ELF-1 (cell line): ENCODE data around the gene BDNF.

Source experiments
- DNase-seq: peaks from one replicate; pipeline ENCODE4 v3.0.0-alpha.2; 2016; ENCODE audit warnings: low read depth, low spot score

The BDNF gene

DNA sequence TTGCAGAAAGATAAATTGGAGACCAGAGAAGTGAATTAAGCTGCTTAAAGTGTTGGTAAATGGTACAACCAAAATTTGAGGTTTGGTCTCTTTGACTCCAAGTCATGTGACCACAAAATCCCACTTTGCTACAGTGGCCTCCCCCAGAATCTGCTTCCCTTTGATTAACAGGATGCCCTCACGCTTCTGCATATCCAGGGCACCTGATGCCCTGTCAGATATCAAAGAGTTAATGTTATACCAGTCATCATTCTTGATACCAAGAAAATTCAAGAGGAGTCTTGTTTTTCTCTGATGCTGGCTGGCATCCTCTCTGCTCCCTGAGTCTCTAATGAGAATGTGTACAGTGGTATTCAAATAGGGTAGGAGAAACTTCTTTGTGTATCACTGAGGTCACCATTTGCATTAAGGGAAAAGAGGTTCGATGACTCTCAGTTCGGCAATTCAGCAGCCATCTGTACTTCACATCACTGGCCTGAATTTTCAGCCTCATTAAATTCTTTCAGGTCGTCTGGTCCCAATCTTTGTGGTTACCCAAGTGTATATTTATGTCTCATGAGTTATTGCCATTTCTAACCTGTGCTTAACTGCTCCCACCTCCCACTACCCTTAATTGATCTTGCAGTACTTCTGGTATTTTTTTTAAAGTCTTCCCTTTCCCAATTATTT lies 73.9 kb downstream of the BDNF start:
- DNase-seq = no peak

DNA sequence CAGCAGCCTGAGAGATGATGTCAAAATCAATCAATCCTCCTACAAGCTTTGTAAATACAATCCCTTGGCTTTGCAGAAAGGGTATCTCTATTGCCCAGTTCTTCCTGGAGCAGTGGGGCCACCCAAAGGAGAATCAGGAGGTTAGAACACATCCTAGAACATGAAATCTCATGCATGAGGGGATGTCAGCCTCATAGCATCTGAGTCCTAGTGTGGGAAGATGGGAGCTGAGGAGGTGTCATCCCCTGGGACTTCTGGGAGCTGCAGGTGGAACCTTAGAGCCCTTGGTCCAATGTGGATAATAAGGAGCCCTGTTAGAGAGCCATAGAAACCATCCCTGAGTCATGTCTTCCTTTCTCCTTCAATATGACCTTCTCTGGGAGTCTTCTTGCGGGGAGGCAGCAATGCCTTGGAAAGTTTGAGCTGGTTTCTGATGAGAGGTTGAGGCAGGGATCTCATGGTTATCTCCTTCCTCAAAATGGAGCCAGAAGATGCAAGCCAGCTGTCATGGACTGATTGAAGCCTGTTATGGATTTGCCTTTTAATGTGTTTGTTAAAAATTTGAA lies 74.8 kb downstream of the BDNF start:
- DNase-seq = no peak

DNA sequence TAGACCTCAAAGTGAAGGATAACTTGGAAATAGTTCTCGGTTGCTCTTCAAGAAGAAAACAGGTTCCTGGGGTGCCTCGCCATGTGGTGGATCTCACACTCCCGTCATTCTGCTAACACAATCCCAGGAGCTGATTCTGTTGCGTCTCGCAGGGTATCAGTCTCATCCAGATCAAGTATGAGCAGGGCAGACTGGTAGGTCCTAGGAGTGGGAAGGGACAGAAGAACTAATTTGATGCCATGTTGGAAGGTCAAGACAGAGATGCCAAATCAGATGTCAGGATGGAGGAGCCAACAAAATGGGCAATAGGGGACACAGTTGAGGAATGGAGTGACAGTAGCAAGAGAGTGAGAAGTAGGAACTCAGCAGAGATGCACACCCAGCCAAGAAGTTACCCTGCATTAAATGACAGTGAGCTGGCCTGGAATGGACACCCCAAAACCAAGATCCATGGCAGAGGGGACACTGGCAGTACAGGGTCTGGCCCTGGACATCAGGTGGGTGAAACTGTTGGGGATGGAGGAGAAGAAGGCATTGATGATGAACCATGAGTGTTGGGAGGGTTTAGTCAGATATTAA lies 76.2 kb downstream of the BDNF start:
- DNase-seq = no peak

DNA sequence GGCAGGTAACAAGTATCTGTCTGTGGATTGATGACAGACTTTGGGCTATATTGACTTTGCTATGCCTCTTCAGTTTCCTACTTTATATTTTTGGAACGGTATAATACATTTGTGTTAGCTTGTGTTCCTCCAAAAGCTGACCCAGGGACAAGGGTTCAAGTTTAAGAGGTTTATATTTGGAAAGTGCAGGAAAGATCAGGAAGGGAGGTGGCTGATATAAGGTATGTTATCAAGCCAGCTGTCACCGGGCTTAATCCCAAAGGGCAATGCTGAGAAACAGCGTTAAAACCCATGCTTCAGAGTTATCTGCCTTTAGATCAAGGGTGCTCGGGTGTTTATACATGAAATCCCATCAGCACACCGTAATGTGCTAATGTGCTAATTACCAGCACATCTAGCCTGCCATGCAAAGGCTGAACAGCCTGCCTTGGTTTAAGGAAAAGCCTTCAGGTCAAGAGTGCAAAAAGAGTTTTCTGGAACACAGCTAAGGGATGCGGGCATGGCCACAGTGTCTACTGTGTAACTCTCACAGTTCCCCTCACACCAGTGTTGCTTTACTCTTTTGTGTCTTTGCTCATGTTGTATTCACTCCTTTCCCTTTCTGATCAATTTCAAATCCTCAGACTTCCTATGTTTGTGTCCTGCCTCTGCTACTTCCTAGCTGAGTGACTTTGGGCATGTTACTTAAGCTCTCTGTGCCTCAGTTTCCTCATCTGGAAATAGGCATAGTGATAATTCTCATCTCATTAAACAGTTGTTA lies 77.5 kb downstream of the BDNF start:
- DNase-seq = no peak

DNA sequence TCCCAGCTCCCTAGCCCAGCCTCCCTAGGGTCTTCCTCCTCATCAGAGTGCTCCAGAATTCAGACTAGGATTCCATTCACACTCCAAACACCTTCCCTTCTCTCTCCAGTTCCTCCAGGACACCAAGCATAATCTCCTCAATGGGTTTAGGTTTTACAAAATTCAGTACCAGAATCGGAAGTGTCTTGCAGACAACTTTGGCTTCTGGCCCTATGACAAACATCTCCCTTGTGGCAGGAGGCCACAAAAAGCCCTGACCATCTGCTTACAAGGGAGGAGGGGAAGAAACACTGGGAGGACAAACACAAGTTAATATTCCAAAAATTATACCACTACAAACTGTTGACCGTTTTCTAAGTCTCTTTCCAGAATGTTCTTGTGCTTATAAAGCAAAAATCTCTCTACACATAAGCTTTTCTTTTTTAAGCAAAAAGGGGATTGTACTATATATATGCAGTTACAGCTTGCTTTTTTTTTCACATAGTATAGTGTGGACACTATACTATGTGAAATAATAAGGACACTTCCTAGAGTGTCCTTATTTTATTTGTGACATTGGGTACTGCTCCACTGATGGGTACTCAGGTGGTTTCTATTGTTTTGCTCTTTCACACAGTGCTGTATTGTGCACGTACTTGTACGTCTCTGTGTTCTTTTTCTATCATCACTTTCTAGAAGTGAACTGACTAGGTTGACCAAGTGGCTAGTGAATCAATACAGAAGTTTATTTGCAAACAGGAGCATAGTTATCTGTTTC lies 78.7 kb downstream of the BDNF start:
- no peak for DNase-seq

DNA sequence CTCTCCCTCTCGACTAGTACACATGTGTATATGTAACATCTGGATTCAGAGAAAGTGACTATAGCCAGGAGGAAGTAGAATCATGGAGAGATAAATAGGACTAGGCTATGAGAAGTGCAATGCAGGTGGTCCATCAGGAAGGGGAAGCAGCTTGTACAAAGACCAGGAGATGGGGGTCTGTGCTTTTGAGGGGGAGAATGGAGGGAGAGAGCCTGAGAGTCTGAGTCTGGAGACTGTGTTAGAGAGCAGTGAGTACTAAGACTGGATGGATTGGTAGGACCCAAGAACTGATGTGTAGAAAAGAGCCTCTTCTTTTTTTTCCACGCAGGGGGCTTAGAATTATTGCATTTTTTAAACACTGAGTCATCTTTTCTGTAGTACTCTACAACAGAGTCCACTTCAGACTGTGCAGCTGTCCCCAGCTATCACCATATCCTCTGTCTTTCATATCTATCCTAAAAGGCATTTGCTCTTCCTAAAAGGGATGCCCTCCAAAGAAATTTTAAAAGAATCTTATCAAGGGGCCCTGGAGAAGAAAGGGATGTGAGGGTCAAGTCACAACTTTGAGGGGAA lies 80.4 kb downstream of the BDNF start:
- DNase-seq = no peak

DNA sequence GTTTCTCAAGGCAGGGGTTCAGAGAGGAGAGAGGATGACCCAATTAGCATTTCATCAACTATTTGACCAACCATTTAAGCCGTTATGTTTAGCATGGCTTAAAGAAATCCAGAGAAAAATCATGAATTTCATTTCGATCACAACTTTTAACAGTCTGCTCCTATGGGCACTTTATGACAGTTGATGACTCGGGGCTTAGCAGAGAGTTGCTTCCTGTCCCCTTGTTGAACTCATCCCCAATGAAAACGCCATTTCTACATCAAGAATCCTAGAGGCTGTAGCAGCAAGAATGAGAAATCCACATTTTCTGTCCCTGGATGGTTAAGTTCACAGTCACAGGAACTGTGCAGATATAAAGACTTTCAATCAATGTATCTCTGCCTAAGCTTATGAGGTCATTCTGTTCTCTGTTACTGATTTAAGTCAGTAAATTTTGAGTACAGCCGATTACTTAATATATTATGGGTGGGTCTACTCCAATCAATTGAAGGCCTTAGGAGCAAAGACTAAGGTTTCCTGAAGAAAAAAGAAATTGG lies 81.1 kb downstream of the BDNF start:
- no peak for DNase-seq

DNA sequence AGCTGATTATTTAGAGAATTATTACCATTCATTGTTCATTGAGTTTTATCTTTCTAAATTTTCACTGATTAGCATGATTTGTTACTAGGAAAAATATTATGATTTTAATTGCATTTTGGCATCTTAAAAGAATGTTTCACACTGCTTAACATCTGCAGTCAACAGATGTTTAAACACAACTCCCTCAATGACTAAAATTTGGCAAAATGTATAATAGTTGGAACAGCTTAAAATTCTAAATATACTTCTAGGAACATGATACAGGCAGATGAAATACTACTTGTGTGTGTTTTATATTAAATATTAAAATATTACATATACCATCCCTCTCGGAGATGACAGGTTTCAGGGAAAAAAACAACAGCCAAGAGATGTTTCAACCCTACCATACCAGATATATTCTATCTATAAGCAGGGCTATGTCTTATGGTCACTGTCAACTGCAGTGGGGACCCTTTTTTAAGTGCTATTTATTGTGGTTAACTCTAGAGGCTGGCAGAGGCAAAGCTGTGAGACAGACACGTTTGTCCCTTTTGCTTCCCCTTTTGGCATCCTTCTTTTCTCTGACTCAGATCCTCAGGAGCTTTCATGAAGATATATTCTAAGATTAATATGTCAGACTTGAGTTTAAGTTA lies 81.9 kb downstream of the BDNF start:
- no peak for DNase-seq

DNA sequence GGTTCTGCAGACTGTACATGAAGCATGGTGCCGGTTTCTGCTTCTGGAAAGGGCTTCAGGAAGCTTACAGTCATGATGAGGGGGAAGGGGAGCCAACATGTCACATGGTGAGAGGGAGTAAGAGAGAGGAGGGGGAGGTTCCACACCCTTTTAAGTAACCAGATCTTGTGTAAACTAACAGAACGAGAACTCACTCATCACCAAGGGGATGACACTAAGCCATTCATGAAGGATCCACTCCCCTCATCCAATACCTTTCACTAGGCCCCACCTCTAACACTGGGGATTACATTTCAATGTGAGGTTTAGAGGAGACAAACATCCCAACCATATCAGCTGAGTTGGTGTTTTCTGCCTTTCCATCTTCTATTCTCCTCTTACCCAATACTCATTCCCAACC lies 83.5 kb downstream of the BDNF start:
- DNase-seq = no peak

DNA sequence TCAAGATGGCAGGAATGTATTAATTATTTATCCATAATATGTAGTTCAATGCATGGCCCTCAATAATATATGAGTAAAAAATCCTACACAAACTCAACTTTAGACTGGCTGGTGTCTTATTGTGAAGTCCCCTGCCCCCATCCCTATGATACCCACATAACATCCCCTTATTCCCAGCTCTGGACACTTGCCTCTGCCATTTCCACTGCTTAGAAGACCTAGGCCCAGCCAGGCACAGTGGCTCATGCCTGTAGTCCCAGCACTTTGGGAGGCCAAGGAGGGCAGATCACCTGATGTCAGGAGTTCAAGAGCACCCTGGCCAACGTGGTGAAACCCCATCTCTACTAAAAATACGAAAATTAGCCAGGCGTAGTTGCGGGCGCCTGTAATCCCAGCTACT lies 84.4 kb downstream of the BDNF start:
- DNase-seq = no peak

DNA sequence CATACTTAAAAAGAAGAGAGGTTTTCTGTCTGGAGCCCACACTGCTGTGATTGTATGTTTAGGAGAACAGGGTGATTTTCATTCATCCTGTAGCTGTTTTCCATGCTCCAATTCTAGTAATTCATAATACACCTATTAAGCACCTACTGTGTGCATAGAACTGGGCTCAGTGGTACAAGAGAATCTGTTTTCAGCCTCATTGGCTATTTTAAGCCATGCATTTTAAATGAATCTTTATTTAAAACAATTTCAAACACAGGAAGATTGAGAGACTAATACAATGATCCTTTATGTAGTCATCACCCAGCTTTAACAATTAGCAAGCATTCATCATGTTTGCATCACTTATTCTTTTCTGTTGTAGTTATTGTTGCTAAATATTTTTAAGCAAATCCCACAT lies 86.2 kb downstream of the BDNF start:
- DNase-seq = no peak

DNA sequence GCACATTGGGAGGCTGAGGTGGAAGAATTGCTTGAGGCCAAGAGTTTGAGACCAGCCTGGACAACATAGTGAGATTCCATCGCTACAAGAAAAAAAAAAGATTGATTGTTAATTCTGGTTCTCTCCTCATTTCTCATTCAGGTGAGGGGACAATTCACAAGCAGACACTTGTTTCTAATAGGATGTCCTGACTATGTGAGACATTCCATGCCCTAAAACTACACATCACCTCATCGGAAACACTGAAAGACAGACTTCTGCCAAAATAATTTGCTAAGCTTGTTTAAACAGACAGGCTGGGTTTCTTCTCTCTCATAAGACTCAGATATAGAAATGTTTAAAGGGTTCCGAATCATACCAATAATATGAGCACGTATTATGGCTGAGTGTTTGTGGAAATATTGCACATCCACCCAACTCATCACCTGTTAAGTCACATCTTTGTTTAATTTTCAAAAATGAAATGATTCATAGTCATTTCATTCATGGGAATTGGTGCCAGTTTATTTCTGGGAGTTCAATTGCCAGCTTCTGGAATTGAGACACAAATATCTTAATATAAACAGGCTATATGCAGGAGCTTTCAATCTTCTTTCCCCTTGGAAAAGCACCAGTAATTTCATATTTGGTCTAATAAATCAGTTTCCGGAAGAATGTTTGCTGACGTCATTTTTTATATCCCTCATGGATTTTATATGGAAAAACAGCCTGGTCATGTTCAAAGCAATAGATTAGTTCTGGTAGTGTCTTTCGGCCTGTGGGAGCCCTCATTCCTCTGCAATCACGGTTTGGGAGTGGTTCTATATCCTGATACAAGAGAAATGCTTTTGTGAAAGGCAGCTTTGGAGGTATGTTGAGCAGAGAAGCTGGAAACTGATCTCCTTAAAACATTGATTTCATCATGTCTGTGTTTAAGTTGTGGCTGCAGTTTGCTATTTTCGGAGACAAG lies 87.0 kb downstream of the BDNF start:
- DNase-seq = no peak

DNA sequence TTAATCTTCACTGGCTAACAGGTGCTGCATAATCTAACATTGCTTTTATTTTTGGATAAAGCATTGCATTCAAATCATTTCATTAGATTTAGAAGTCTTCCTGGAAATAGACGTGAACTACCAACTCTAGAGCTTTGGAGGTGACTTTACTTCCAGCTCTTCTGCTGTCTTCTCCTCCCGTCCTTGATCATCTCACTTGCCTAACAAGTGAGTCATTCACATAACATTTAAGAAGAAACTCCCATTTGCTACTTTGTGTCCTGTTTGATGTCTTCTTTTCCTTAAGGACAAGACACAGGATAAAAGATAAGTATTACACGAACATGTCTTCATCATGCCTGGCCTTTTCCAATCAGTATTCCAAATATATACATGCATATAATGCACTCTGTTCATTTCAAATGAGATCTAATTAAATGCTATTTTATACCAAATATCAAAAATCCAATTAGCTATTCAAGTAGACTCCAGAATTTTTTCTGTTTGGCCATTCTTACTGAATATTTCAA lies 88.3 kb downstream of the BDNF start:
- DNase-seq = no peak

DNA sequence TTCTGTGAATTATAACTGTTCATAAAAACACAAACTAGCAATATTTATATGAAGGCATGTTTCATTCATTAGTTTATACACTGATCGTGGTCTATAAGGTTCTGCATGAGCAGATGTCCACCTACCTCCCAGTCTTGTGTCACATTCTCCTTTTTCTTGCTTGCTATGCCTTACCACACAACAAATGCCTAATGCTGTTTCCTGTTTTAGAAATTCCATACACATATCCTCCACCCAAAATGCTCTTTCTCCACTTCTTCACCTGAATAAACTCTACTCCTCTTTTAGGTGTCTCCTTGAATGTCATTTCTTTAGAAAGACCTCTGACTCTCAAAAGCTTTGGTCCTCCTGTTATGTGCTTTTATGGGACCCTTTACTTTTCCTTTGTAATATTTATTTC lies 88.9 kb downstream of the BDNF start:
- no peak for DNase-seq

DNA sequence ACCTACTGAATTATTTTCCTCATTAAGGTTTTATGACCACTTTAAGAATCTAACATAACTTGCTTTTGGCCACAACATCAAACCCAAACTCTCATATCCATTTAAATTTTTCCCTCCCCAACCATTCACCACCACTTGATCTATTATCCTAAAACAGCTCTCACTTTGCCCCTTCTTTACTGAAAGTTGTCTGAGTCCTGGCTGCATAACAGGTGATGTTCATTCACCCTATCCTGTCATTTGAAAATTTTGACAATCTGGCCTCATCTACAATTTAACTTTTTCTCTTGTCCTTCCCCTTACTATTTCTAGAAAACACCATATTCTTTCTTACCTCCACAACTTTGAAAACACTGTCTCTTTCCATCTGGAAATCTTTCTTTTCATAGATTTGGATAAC lies 89.3 kb downstream of the BDNF start:
- no peak for DNase-seq

DNA sequence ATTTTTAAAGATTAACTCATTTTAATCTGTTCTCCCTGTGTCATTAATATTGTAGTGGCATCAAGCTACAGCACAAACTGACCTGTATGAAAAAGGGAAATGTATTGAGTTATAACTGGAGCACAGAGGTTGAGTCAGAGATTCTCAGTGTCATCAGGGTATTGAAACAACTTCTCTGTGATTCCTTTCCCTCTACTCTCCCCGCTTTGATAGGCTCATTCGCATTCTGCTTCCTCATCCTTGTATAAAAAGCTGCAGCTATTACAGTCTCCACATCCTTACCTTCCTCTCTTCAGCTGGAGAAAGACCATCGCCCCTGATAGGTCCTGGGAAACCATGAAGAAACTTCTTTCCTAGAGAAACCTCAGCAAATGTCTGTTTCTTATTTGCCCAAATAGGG lies 90.0 kb downstream of the BDNF start:
- no peak for DNase-seq

DNA sequence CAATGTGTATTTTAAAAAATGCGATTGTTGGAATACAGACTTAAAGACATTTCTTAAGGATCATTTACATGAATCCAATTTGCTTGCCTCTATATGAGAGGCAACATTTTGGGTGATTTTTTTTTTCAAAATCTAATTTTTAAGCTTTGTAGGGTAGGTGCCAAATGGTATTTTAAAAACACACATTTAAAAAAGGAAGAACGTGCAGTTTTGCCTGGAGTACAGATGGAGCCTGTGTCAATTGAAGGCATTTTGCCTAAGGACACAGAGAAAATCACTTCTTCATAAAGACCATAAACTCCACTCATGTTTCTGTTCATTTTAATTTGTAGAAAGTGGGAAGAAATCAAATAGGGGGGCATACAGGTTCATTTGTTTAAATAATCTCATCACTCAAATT lies 91.3 kb downstream of the BDNF start:
- DNase-seq = no peak

DNA sequence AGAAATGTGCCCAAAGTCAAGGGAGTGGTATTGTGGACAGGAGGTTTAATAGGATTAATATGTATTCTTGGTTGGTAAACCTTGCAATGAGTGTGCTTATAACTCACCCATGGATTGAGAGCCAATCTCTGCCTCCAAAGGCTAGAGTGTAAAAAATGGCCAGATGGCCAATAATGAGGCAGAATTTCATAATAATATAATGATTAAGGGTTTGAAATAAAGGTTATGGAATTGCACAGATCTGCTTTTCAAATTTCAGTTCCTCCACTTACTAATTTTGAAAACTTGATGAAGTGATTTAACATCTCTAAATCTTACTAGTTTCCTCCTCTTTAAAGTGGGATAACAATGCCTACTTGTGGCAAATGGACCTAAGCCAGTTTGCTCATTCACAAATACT lies 94.8 kb downstream of the BDNF start:
- no peak for DNase-seq
